Stimulated activated CD8-positive, alpha-beta memory T cell treated with anti-CD3 and anti-CD28 coated beads, Interleukin-7, amount 100 ng/mL, for 48 hours (primary cell): ENCODE data around the gene HOXA4.

Experiments used
- DNase-seq, 2 donors: peaks; one replicate each; pipeline ENCODE4 v3.0.0-alpha.2; 2020; ENCODE audit warnings: low read depth in 1 of 2; ENCODE audit errors: extremely low read depth in 1 of 2

HOXA4 gene

GRCh38 chr7:27095050-27095896, 35.3 kb downstream of the HOXA4 start:
- no peak for DNase-seq

GRCh38 chr7:27094304-27095049, 36.1 kb downstream of the HOXA4 start:
- no peak for DNase-seq

- DNase-seq, result no peak
These were observed 37.2 kb downstream of the HOXA4 start for GRCh38 chr7:27093184-27093895.

GRCh38 chr7:27092819-27093110, 37.8 kb downstream of the HOXA4 start:
- DNase-seq, result no peak

- no peak for DNase-seq
These were observed 38.4 kb downstream of the HOXA4 start for GRCh38 chr7:27091941-27092818.

- DNase-seq, result no peak
These were observed 39.5 kb downstream of the HOXA4 start for GRCh38 chr7:27091105-27091504.

GRCh38 chr7:27088002-27088922, 42.3 kb downstream of the HOXA4 start:
- no peak for DNase-seq

- no peak for DNase-seq
These were observed 46.9 kb downstream of the HOXA4 start for GRCh38 chr7:27083646-27084045.

- no peak for DNase-seq
These were observed 48.4 kb downstream of the HOXA4 start for GRCh38 chr7:27082171-27082570.

- DNase-seq, result no peak
These were observed 49.6 kb downstream of the HOXA4 start for GRCh38 chr7:27080844-27081436.

GRCh38 chr7:27079234-27079975, 51.2 kb downstream of the HOXA4 start:
- no peak for DNase-seq

- DNase-seq, result no peak
These were observed 51.8 kb downstream of the HOXA4 start for GRCh38 chr7:27078616-27079233.
